Measurements from ENCODE around the gene ADPRM.

The ADPRM gene

DNA sequence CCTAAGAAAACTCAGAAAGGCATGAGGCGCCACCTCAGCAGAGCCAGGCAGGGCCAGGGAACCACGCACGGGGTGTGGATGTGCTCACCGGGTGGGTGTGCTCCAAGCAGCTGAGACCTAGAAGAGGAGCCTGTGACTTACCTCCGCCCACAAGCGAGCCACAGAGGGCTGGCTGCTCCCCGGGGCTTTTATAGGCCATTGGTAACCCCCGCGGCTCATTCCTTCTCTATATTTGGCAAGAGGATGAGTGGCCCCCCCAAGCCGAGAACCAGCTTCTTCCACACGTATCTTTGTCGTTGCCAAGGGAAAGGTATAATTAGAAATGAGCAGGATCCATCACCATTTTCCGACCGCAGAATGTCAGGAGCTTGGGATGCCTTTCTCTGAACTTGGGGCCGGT lies 40.2 kb upstream of the ADPRM start, which contains the start of gene MYH3:
MYH3 (minus strand) TSS at position 162 of the 400 bp plus-strand sequence. CDS start 2,245 bp downstream, outside the sequence.
- TF ChIP-seq CTCF (IDR thresholded peaks at IDR 0.05), result no peak

DNA sequence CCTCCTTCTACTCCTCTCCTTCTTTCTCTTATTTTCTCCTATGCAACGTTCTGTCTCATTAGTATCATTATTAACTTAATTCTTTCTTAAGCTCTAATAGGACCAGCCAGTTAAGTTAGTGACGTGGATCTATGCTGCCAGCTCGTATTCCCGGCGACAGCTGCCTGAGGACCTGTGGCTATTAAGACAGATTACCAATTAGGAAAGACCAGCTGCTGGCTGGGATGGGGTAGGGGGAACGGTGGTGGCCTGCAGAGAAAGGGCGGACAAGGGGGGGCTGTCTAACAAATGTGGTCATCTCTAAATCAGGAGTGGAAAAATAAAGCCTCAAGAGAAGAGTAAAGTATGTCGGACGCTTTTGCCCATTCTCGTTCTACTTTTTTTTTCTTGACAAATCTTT lies 39.5 kb upstream of the ADPRM start:
- no peak for TF ChIP-seq CTCF (IDR thresholded peaks at IDR 0.05)

GRCh38 chr17:10661437-10661836 lies 36.0 kb upstream of the ADPRM start:
- TF ChIP-seq CTCF (IDR thresholded peaks at IDR 0.05), result no peak

GRCh38 chr17:10663231-10663630 lies 34.2 kb upstream of the ADPRM start:
- TF ChIP-seq CTCF (IDR thresholded peaks at IDR 0.05), result no peak

DNA sequence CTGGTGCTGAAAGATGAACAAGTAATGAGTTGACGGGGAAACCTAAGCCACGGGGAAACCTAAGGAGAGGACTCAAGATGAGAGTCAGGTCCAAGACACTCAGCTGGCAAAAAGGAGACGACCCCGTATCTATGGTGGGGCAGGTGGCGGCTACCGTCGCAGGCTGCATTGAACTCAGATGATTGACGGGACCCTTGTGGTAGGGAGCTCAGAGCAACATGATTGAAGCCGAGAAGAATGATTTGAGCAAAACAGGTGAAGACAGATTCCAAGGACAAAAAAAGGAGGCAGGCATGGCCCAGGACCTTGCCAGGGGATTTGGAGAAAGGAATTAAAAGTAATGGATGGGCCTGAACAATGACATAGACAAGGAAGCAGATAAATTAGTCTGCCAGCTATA lies 32.8 kb upstream of the ADPRM start:
- TF ChIP-seq CTCF (IDR thresholded peaks at IDR 0.05), result no peak

- TF ChIP-seq CTCF (IDR thresholded peaks at IDR 0.05), result no peak
Measured at GRCh38 chr17:10666906-10667305, 30.5 kb upstream of the ADPRM start.

DNA sequence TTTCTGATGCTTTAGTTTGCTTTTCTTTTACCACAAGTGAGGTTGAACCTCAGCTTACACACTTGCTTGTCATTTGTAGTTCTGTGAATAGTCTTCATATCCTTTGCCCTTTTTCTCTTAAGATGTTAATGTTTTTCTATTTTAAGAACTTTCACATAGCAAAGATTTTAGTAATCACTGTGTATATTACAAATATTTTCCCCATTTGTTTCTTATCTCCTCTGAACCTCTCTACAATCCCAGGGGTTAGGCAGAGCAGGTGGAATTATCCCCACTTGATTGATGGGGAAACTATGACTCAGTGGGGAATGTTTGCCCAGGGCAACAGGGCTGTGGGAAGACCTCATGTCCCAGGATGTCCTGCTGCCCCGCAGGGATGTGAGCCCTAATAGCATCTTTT lies 28.6 kb upstream of the ADPRM start:
- TF ChIP-seq CTCF (IDR thresholded peaks at IDR 0.05), result no peak

DNA sequence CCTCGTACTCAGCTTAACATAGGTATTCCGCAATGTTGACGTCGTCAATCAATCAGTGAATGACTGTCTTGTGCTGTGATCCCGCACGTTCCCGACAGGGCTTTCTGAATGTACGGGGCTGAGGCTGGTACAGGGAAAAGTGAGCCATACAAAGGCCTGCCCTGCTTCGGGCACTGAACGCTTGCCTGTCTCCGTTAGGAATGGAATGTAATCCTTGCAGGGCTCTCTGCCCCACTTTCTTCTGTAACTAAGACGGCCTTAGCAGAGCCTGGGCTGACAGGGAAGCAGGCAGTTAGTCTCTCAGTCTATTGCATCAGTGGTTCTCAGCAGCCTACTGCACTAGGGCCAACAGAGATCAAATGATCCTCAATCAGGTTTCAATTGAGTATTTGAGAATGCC lies 24.1 kb upstream of the ADPRM start:
- no peak for TF ChIP-seq CTCF (IDR thresholded peaks at IDR 0.05)
